GM19452 (cell line): ENCODE measurements around the gene PEX11B.

Experiments
- ATAC-seq: cut with Tn5 transposase; IDR thresholded peaks from one replicate; pipeline ENCODE4 v1.9.1; 2021; ENCODE audit not compliant: unreplicated experiment

Gene PEX11B

GRCh38 chr1:145871994-145872924, 46.3 kb downstream of the PEX11B start:
- no peak for ATAC-seq

DNA sequence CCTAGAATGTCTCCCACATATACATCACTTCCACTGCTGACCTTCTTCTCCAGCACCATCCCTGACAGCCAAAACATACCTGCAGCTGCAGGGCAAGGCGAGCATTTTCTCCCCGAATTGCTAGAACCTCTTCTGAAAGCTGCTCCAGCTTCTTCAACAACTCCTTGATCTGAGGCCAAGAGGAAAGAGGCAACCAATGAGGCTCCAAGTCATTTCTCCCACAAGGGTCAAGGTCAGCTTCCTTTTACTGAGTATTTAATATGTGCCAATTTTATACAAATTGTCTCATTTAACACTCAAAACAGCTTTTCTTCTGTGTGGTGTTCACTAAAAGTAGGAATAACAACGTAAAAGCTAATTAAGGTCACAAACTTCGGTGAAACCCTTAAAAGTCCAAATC, 50.3 kb downstream of the PEX11B start:
- no peak for ATAC-seq

DNA sequence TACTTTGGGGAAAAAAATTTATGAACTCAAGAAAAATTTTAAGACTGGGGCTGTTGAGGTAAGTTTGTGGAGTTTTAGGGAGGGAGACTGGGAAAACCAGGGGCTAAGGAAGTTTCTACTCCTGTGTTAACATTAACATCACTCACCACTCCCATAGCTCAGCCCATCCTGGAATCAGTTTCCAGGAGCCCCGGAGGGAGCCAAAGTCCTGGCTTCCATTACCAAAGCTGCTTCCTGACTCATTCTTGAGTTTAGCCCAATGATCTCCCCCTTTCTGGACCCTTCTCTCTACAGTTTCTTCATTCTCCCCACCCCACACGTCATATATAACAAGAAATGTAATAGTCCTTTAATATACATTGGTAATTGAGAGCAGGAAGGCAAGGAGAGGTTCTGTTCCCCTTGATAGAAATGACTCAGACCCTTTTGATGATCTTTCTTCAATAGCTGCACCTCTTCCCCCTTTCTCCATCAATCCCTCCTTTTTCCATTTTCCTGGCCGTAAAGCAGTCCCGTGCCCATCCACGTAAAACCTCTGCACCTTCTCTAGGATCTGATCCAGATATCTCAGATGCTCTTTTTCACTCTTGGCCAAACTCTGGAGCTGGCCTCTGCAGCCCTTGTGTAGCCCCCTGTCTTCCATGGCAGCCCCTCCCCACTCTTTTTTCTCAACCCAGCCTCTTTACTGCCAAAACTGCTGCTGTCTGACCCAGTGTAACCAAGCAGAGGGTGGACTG, 55.1 kb downstream of the PEX11B start:
- ATAC-seq: no peak
